ENCODE data around the gene PLPPR3. TPM values are rescaled to one million over a fixed set of nuclear protein-coding genes. Genes with fewer than 3 reads are reported as not detected.

PLPPR3 gene
- total and polyA plus RNA-seq, 9 of the 15 experiments (the other 6 are each of a cell fraction or from before 2014, with no cell fraction given) = 0.01 to 48.2 (median 8.6) TPM

DNA sequence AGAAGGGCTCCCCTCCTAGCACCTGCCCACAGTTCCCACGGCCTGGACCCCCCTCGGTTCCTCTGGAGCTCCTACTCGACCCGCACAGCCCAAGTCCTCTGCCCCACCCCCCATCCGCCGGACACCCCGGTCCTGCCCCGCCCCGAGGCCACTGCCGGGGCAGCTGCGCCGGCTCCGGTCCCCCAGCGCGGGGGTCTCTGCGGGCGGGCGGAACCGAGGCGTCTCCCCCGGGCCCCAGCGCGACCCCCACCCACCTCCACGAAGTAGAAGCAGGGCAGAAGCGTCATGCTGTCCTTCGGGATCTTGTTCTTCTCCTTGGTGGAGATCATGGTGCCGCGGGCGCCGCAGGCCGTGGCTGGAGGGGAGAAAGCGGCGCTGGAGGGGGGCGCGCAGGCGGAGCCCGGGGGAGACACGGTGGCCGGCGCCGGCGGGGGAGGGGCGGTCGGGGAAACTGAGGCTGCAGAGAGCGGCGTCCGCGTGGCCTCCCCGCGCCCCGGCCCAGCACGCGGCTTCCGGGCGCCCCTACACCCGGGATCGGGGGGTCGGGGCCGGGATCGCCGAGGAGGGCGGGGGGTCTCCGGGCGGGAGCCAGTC lies 427 bp downstream of the PLPPR3 start (continued):
- TF ChIP-seq SPI1 (IDR thresholded peaks at IDR 0.05; ENCODE audit: borderline replicate concordance, low read depth, low read length) = no peak
- no peak for TF ChIP-seq SMARCE1 (IDR thresholded peaks at IDR 0.05)
- TF ChIP-seq ZNF780A (CRISPR knock-in tag; IDR thresholded peaks at IDR 0.05) = no peak
- TF ChIP-seq TCF3 (CRISPR knock-in tag; IDR thresholded peaks at IDR 0.05) = no peak
- TF ChIP-seq, protein P1, sequence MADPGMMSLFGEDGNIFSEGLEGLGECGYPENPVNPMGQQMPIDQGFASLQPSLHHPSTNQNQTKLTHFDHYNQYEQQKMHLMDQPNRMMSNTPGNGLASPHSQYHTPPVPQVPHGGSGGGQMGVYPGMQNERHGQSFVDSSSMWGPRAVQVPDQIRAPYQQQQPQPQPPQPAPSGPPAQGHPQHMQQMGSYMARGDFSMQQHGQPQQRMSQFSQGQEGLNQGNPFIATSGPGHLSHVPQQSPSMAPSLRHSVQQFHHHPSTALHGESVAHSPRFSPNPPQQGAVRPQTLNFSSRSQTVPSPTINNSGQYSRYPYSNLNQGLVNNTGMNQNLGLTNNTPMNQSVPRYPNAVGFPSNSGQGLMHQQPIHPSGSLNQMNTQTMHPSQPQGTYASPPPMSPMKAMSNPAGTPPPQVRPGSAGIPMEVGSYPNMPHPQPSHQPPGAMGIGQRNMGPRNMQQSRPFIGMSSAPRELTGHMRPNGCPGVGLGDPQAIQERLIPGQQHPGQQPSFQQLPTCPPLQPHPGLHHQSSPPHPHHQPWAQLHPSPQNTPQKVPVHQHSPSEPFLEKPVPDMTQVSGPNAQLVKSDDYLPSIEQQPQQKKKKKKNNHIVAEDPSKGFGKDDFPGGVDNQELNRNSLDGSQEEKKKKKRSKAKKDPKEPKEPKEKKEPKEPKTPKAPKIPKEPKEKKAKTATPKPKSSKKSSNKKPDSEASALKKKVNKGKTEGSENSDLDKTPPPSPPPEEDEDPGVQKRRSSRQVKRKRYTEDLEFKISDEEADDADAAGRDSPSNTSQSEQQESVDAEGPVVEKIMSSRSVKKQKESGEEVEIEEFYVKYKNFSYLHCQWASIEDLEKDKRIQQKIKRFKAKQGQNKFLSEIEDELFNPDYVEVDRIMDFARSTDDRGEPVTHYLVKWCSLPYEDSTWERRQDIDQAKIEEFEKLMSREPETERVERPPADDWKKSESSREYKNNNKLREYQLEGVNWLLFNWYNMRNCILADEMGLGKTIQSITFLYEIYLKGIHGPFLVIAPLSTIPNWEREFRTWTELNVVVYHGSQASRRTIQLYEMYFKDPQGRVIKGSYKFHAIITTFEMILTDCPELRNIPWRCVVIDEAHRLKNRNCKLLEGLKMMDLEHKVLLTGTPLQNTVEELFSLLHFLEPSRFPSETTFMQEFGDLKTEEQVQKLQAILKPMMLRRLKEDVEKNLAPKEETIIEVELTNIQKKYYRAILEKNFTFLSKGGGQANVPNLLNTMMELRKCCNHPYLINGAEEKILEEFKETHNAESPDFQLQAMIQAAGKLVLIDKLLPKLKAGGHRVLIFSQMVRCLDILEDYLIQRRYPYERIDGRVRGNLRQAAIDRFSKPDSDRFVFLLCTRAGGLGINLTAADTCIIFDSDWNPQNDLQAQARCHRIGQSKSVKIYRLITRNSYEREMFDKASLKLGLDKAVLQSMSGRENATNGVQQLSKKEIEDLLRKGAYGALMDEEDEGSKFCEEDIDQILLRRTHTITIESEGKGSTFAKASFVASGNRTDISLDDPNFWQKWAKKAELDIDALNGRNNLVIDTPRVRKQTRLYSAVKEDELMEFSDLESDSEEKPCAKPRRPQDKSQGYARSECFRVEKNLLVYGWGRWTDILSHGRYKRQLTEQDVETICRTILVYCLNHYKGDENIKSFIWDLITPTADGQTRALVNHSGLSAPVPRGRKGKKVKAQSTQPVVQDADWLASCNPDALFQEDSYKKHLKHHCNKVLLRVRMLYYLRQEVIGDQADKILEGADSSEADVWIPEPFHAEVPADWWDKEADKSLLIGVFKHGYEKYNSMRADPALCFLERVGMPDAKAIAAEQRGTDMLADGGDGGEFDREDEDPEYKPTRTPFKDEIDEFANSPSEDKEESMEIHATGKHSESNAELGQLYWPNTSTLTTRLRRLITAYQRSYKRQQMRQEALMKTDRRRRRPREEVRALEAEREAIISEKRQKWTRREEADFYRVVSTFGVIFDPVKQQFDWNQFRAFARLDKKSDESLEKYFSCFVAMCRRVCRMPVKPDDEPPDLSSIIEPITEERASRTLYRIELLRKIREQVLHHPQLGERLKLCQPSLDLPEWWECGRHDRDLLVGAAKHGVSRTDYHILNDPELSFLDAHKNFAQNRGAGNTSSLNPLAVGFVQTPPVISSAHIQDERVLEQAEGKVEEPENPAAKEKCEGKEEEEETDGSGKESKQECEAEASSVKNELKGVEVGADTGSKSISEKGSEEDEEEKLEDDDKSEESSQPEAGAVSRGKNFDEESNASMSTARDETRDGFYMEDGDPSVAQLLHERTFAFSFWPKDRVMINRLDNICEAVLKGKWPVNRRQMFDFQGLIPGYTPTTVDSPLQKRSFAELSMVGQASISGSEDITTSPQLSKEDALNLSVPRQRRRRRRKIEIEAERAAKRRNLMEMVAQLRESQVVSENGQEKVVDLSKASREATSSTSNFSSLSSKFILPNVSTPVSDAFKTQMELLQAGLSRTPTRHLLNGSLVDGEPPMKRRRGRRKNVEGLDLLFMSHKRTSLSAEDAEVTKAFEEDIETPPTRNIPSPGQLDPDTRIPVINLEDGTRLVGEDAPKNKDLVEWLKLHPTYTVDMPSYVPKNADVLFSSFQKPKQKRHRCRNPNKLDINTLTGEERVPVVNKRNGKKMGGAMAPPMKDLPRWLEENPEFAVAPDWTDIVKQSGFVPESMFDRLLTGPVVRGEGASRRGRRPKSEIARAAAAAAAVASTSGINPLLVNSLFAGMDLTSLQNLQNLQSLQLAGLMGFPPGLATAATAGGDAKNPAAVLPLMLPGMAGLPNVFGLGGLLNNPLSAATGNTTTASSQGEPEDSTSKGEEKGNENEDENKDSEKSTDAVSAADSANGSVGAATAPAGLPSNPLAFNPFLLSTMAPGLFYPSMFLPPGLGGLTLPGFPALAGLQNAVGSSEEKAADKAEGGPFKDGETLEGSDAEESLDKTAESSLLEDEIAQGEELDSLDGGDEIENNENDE (IDR thresholded peaks at IDR 0.05; ENCODE audit: low read depth, low read length) = no peak
- TF ChIP-seq SAFB (IDR thresholded peaks at IDR 0.05; ENCODE audit: borderline replicate concordance, low read depth, low read length) = no peak
- TF ChIP-seq, protein P2, sequence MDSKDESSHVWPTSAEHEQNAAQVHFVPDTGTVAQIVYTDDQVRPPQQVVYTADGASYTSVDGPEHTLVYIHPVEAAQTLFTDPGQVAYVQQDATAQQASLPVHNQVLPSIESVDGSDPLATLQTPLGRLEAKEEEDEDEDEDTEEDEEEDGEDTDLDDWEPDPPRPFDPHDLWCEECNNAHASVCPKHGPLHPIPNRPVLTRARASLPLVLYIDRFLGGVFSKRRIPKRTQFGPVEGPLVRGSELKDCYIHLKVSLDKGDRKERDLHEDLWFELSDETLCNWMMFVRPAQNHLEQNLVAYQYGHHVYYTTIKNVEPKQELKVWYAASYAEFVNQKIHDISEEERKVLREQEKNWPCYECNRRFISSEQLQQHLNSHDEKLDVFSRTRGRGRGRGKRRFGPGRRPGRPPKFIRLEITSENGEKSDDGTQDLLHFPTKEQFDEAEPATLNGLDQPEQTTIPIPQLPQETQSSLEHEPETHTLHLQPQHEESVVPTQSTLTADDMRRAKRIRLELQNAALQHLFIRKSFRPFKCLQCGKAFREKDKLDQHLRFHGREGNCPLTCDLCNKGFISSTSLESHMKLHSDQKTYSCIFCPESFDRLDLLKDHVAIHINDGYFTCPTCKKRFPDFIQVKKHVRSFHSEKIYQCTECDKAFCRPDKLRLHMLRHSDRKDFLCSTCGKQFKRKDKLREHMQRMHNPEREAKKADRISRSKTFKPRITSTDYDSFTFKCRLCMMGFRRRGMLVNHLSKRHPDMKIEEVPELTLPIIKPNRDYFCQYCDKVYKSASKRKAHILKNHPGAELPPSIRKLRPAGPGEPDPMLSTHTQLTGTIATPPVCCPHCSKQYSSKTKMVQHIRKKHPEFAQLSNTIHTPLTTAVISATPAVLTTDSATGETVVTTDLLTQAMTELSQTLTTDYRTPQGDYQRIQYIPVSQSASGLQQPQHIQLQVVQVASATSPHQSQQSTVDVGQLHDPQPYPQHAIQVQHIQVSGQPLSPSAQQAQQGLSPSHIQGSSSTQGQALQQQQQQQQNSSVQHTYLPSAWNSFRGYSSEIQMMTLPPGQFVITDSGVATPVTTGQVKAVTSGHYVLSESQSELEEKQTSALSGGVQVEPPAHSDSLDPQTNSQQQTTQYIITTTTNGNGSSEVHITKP (IDR thresholded peaks at IDR 0.05; ENCODE audit: partially characterized antibody) = peak; percentile 65
- TF ChIP-seq BRD4 (IDR thresholded peaks at IDR 0.05) = peak; percentile 52; the same call in 1 of the 2 replicates
- TF ChIP-seq ZNF124 (CRISPR knock-in tag; IDR thresholded peaks at IDR 0.05) = no peak
- TF ChIP-seq POLR2G (IDR thresholded peaks at IDR 0.05; ENCODE audit: low read depth, low read length) = peak; percentile 70
- TF ChIP-seq FUS (optimal IDR thresholded peaks at IDR 0.05; ENCODE audit: low read depth, low read length) = no peak
- no peak for TF ChIP-seq HMG20A (CRISPR knock-in tag; conservative IDR thresholded peaks at IDR 0.05)
- TF ChIP-seq CXXC5 (CRISPR knock-in tag; IDR thresholded peaks at IDR 0.05) = 0 out of 2 replicates have a peak, but pooled peaks have one; percentile 15
- no peak for TF ChIP-seq KLF10 (CRISPR knock-in tag; IDR thresholded peaks at IDR 0.05)
- TF ChIP-seq NFRKB (IDR thresholded peaks at IDR 0.05; ENCODE audit: low read depth) = no peak

Measured in K562 (cell line).